ES-I3 (cell line): ENCODE results near the gene METTL9.
"Not testable (repeated sequence)": the region's sequence is repeated elsewhere in the genome, so short reads cannot be mapped to it uniquely, and the experiment has no call there.

Experiments used
- H3K36me3 ChIP-seq: 2 replicates; pipeline ENCODE4 v1.6.1; 2013; ENCODE audit warnings: mild to moderate bottlenecking, low read length, control low read depth, moderate library complexity; ENCODE audit not compliant: insufficient read depth
- H3K4me1 ChIP-seq: 2 replicates; pipeline ENCODE4 v1.6.1; 2013; ENCODE audit warnings: mild to moderate bottlenecking, control low read depth, low read length; ENCODE audit not compliant: insufficient read depth
- H3K9ac ChIP-seq: 2 replicates; pipeline ENCODE4 v1.6.1; 2013; ENCODE audit warnings: low read depth, mild to moderate bottlenecking, low read length, moderate library complexity
- H3K9me3 ChIP-seq: 2 replicates; pipeline ENCODE4 v1.6.1; 2013; ENCODE audit warnings: mild to moderate bottlenecking, low read length, moderate library complexity; ENCODE audit not compliant: control insufficient read depth, insufficient read depth

METTL9 gene

GRCh38 chr16:21646091-21646490 is 46.7 kb downstream of the METTL9 start:
- no peak overlapping the region for H3K9ac ChIP-seq
- no peaks in the 10 kb centered on the region for H3K36me3 ChIP-seq
- H3K4me1 ChIP-seq = no peaks in the 10 kb centered on the region
- H3K9me3 ChIP-seq = no peaks in the 10 kb centered on the region

GRCh38 chr16:21646721-21647561 is 47.6 kb downstream of the METTL9 start:
- Histone ChIP-seq H3K36me3 (no peaks in the 10 kb centered on the region), H3K4me1 (no peaks in the 10 kb centered on the region), H3K9ac (no peak overlapping the region), H3K9me3 (no peaks in the 10 kb centered on the region)

GRCh38 chr16:21647562-21648164 is 48.3 kb downstream of the METTL9 start:
- H3K9me3 ChIP-seq = no peaks in the 10 kb centered on the region
- H3K4me1 ChIP-seq = no peaks in the 10 kb centered on the region
- no peaks in the 10 kb centered on the region for H3K36me3 ChIP-seq
- H3K9ac ChIP-seq = no peak overlapping the region

GRCh38 chr16:21649826-21650406 is 50.5 kb downstream of the METTL9 start:
- H3K9me3 ChIP-seq, H3K9ac ChIP-seq, H3K36me3 ChIP-seq, H3K4me1 ChIP-seq: not testable (repeated sequence)

- Histone ChIP-seq H3K9ac (no peak overlapping the region), H3K4me1 (no peaks in the 10 kb centered on the region), H3K36me3 (no peaks in the 10 kb centered on the region), H3K9me3 (no peaks in the 10 kb centered on the region)
Observed at GRCh38 chr16:21650521-21650920, 51.1 kb downstream of the METTL9 start.

- no peaks in the 10 kb centered on the region for H3K4me1 ChIP-seq
- H3K9me3 ChIP-seq = no peaks in the 10 kb centered on the region
- no peaks in the 10 kb centered on the region for H3K36me3 ChIP-seq
- H3K9ac ChIP-seq = no peak overlapping the region
Observed at GRCh38 chr16:21651515-21651914, 52.1 kb downstream of the METTL9 start.

GRCh38 chr16:21652453-21652852 is 53.1 kb downstream of the METTL9 start, which contains the start of gene IGSF6:
IGSF6 (minus strand) TSS chr16:21652608; CDS start chr16:21652598, 10 bp downstream.
- no peaks in the 10 kb centered on the region for H3K4me1 ChIP-seq
- H3K9ac ChIP-seq = no peak within 1 kb of the TSS
- no peaks in the 10 kb centered on the region for H3K36me3 ChIP-seq
- no peaks in the 10 kb centered on the region for H3K9me3 ChIP-seq

GRCh38 chr16:21653571-21653970 is 54.2 kb downstream of the METTL9 start:
- Histone ChIP-seq H3K9me3 (no peaks in the 10 kb centered on the region), H3K4me1 (no peaks in the 10 kb centered on the region), H3K9ac (no peak overlapping the region), H3K36me3 (no peaks in the 10 kb centered on the region)

GRCh38 chr16:21654466-21654865 is 55.1 kb downstream of the METTL9 start:
- no peaks in the 10 kb centered on the region for H3K4me1 ChIP-seq
- H3K9ac ChIP-seq = no peak overlapping the region
- H3K9me3 ChIP-seq = no peaks in the 10 kb centered on the region
- no peaks in the 10 kb centered on the region for H3K36me3 ChIP-seq

- Histone ChIP-seq H3K9me3 (no peaks in the 10 kb centered on the region), H3K4me1 (no peaks in the 10 kb centered on the region), H3K36me3 (no peaks in the 10 kb centered on the region), H3K9ac (no peak overlapping the region)
Observed at GRCh38 chr16:21654881-21655280, 55.5 kb downstream of the METTL9 start.

- no peaks in the 10 kb centered on the region; the same call in 1 of the 2 replicates for H3K36me3 ChIP-seq
- no peaks in the 10 kb centered on the region for H3K9me3 ChIP-seq
- no peak overlapping the region for H3K9ac ChIP-seq
- no peaks in the 10 kb centered on the region for H3K4me1 ChIP-seq
Observed at GRCh38 chr16:21656795-21657768, 57.7 kb downstream of the METTL9 start.

- no peaks in the 10 kb centered on the region; the same call in 1 of the 2 replicates for H3K36me3 ChIP-seq
- no peaks in the 10 kb centered on the region for H3K4me1 ChIP-seq
- H3K9me3 ChIP-seq = no peaks in the 10 kb centered on the region
- no peak overlapping the region for H3K9ac ChIP-seq
Observed at GRCh38 chr16:21659124-21659523, 59.7 kb downstream of the METTL9 start.

GRCh38 chr16:21663889-21664647 is 64.7 kb downstream of the METTL9 start, which contains the start of gene OTOA:
OTOA (plus strand) TSS chr16:21663968; CDS start chr16:21678515, 14,547 bp downstream.
- Histone ChIP-seq H3K9me3 (no peaks in the 10 kb centered on the region), H3K4me1 (peaks cover 10% of the 10 kb centered on the region), H3K36me3 (no peaks in the 10 kb centered on the region; the same call in 1 of the 2 replicates), H3K9ac (peak within 1 kb of the TSS; percentile 59)
